DND-41 (cell line): ENCODE results near the gene ADCYAP1.

ENCODE experiments used
- EZH2 ChIP-seq: IDR thresholded peaks from 3 replicates; pipeline ENCODE4 v1.6.1; 2012; ENCODE audit warnings: borderline replicate concordance, low read depth, mild to moderate bottlenecking, moderate library complexity, low read length, inconsistent platforms; ENCODE audit not compliant: severe bottlenecking
- TF ChIP-seq, protein P1 (sequence below): IDR thresholded peaks from 2 replicates; pipeline ENCODE4 v1.5.1; 2012; ENCODE audit warnings: borderline replicate concordance, low read length, moderate library complexity, mild to moderate bottlenecking; ENCODE audit not compliant: poor library complexity, severe bottlenecking; ENCODE audit errors: extremely low read depth

GRCh38 chr18:926946-927345 lies 22.3 kb downstream of the ADCYAP1 start:
- TF ChIP-seq, protein P1, sequence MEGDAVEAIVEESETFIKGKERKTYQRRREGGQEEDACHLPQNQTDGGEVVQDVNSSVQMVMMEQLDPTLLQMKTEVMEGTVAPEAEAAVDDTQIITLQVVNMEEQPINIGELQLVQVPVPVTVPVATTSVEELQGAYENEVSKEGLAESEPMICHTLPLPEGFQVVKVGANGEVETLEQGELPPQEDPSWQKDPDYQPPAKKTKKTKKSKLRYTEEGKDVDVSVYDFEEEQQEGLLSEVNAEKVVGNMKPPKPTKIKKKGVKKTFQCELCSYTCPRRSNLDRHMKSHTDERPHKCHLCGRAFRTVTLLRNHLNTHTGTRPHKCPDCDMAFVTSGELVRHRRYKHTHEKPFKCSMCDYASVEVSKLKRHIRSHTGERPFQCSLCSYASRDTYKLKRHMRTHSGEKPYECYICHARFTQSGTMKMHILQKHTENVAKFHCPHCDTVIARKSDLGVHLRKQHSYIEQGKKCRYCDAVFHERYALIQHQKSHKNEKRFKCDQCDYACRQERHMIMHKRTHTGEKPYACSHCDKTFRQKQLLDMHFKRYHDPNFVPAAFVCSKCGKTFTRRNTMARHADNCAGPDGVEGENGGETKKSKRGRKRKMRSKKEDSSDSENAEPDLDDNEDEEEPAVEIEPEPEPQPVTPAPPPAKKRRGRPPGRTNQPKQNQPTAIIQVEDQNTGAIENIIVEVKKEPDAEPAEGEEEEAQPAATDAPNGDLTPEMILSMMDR: no peak
- TF ChIP-seq EZH2: no peak
